Inferior parietal cortex (tissue), 1 donor: Measurements from ENCODE around the gene CFAP92.
A peak's percentile ranks its signal among the peaks of the same experiment; 100 is the strongest.

ENCODE experiments used
- DNase-seq: peaks from one replicate; pipeline ENCODE4 v3.0.0-alpha.2; 2016; ENCODE audit errors: extremely low spot score

CFAP92 gene

DNA sequence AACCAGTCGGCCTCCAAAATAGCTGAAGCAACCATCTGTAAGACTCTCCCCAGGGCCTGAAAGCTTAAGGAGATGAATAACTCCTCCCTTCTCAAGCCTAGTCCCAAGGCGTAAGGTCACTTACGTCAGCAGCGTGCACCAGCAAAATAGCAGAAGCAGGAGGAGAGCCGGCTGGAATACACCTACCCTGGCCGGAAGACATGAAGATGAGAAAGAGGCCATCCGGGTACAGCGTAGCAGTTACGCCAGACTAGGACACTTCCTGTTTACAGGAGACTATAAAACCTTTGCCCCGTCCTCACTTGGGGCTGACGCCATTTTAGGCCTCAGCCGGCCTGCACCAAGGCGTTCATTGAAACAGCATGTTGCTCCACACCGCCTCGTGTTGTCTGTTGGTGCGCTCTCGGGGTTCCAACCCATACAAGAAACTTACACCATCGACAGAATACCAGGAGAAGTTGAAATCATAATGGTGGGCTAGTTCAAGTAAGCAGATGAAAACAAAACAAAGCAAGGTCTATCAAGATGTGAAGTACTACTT is 2.5 kb downstream of the CFAP92 start:
- DNase-seq: no peak

GRCh38 chr3:128988286-128988685 is 5.6 kb downstream of the CFAP92 start:
- DNase-seq: no peak

GRCh38 chr3:128987302-128988100 is 6.4 kb downstream of the CFAP92 start:
- no peak for DNase-seq

GRCh38 chr3:128984596-128984995 is 9.3 kb downstream of the CFAP92 start:
- no peak for DNase-seq

DNA sequence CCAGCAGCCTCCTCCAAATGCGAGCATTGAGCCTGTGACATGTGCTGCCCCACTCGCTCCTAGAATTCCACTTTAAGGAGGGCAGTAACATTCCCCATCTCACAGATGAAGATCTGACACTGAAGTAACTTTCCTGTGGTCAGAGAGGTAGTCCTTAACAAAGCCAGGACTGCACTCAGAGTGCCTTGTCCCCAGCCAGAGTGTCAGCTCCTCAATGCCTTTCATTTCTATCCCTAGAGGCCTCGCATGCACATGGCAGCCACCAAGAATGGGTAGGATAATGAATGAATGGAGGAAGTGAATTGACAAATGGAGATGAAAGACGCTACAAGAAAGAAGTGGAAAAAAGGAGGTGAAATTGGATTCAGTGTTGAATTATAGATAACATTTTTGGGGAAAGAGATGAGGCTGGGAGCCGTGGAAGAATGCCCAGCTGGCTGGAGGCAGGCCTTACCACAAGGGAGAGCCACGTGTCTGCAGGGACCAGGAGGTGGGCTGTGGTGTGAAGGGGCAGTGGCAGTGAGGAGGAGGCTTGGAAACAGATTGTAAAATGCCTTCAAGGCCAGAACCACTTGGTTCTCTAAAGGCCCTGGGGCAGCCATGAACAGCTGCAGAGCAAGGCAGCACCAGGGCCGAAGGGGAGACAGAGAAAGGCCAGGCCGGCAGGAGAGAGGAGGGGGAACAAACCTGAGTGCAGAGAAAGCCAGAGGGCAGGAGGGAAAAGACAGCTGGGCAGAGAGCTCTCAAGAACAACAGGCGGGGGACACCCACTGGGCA is 10.4 kb downstream of the CFAP92 start:
- no peak for DNase-seq

DNA sequence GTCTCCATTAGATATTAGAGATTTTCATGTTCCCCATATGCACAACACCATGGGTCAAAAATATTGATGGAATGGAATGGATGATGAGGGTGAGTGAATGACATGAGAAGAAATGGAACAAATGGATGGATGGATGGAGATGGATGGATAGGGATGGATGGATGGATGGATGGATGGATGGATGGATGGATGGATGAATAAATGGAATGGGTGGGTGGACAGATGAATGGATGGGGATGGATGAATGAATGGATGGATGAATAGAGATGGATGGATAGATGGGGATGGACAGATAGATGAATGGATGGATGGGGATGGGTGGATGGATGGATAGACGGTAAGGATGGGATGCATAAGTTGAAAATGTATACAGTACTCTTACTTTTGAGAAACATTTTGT is 18.6 kb downstream of the CFAP92 start:
- DNase-seq: no peak

DNA sequence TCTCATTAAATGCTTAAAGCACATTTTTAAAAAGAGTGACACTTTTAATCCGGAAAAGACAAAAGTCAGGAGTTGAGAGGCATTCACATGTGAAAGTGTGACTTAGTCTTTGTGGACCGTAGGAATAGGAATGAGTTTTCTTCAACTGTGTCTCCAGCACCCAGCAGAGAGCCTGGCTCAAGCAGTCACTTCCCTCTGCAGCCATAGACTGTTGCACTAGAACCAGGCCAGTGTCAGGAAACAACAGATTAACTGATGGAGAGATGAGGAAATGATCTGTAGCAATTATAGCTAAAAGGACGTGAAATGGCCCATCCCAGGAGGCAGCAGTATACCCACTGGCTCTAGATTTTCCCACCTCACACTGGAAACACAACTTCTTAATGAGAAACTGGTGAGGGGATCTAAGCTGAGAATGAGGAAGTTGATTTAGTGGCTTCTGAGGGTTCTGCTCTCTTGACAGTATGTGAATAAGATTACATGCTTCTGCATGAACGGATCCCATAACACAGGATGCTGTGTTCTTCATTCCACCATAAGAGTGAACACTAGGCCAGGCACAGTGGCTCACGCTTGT is 19.8 kb downstream of the CFAP92 start:
- DNase-seq: no peak

- DNase-seq: no peak
These were observed 22.3 kb downstream of the CFAP92 start for GRCh38 chr3:128971421-128972100.

- DNase-seq: no peak
These were observed 23.2 kb downstream of the CFAP92 start for GRCh38 chr3:128970740-128971047.

DNA sequence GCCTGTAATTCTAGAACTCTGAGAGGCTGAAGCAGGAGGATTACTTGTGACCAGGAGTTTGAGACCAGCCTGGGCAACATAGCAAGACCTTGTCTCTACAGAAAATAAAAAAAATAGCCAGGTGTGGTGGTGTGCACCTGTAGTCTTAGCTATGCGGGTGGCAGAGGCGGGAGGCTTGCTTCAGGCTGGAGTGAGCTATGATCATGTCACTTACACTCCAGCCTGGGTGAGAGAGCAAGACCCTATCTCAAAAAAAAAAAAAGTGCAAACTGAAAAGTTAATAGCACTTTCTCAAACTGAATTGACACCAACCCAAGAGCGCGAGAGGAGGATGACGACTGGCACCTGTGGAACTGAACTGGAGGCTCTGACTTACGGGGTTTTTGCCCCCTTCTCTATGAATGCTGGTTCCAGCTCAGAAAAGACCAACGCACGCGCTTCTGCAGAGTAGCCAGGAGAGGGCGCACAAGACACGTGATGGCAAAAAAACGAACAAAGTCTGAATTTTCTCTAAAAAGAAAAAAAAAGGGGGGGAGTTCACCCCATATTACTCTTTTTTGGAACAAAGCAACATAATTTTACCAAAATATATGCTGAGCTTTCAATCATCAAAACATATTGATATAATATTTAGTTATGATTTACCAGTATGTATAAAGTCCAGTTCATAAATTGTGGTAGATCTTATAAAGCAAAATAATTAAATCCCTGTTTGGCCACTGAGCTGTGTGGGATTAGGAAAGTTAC is 23.7 kb downstream of the CFAP92 start:
- DNase-seq: peak; percentile 68

DNA sequence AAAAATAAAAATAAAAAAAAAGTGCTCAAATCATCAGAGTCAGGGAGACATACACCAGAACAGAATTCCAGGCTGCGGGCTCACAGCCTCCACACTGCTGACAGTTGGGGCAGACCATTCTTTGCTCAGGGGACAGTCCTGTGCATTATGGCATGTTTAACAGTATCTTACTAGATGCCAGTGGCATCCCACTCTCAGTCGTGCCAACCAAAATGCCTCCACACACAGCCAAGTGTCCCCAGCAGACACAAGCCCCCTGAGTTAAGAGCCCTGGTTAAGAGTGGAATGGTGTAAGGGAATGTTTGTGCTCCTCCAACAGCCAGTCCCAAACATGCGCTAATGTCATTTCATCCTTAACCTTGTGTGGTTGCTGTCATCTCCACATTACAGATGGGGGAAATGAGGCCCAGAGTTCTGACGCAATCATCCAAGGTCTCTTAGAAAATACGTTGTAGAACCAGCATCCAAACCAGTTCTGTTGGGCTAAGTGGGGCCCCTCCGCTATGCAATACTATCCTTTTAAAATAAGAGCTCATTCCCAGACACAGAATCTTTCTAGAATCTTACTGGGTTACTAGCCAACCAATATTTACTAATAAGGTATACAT is 26.0 kb downstream of the CFAP92 start:
- no peak for DNase-seq

- no peak for DNase-seq
These were observed 28.1 kb downstream of the CFAP92 start for GRCh38 chr3:128965818-128966217.

DNA sequence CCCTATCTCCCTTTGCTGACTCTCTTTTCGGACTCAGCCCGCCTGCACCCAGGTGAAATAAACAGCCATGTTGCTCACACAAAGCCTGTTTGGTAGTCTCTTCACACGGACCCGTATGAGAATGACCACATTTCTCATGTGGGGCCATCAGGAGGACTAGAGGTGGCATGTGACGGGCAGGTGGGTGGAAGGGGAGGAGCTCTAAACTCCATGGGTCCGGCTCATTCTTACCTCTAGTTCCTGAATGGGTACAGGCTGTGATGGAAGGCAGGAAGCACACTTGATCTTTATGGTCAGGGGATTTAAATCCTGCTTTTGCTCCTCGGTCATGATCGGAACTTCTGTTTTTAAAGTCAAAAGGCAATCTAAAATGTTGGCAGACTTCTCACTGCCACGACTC is 28.6 kb downstream of the CFAP92 start:
- no peak for DNase-seq

- no peak for DNase-seq
These were observed 37.4 kb downstream of the CFAP92 start for GRCh38 chr3:128956440-128956839.

DNA sequence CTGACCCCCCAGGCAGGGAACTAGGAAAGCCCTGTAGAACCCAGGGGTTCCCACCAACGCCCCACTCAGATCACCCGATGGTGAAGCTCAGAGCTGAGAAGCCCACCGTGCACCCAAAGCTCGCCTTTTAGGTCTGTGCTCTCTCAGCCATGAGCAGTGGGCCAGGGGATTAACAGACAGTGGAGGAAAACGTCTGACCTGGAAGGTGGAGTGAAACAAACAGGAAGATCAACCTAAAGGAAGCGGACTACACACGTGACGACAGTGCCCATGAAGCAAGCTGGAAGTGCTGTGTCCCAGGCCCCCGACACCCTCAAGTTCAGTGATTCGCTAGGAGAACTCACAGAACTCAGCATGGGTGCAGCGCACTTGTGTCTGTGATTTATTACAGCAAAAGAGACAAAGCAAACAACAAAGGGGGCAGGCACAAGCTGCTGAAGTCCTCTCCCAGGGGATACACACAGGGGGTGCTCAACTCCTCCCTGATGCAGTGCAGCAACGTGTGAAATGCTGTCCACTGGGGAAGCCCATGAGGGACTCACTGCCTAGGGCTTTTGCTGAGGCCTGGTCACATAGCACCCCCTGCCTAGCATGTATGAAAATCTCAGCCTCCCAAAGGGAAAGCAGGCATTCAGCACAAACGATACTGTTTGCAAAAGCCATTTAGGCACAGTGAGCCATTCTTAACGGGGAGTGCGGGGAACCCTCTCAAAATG is 43.5 kb downstream of the CFAP92 start:
- peak; percentile 22 for DNase-seq

DNA sequence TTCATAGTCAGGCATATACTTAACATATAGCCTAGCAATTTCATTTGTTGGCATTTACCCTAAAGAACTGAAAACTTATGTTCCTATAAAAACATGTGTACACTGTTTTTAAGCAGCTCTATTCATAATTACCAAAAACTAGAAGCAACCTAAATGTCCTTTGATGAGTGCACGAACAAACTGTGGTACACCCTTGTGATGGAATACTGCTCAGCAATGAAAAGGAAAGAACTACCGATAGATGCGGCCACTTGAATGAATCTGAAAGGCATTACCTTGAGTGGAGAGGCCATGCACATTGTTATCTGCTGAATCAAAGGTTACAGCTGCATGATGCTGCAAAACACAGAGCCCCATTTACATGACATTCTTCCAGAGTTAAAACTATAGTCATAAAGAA is 44.7 kb downstream of the CFAP92 start:
- no peak for DNase-seq

- no peak for DNase-seq
These were observed 47.5 kb downstream of the CFAP92 start for GRCh38 chr3:128946411-128946810.

- DNase-seq: no peak
These were observed 48.0 kb downstream of the CFAP92 start for GRCh38 chr3:128945878-128946175.

GRCh38 chr3:128945041-128945877 is 48.6 kb downstream of the CFAP92 start:
- no peak for DNase-seq
